ENCODE data around the gene SURF1. TPM values are rescaled to one million over a fixed set of nuclear protein-coding genes. Genes with fewer than 3 reads are reported as not detected.

Gene SURF1
- total RNA-seq, 4 donors from 2014 or later = 50.4 to 86.4 (median 69.2) TPM

- no peaks in the 10 kb centered on the region for H3K9me3 ChIP-seq
- peaks cover 0 to 45% (median 2%) of the 10 kb centered on the region in 4 donors for H3K27me3 ChIP-seq
- H3K4me3 ChIP-seq = no peak overlapping the region
- no peak for DNase-seq (ENCODE audit: extremely low spot score)
- TF ChIP-seq POLR2A (IDR thresholded peaks at IDR 0.05; ENCODE audit: low read depth) = no peak
- TF ChIP-seq EP300 (IDR thresholded peaks at IDR 0.05) = no peak
- no peak for TF ChIP-seq CTCF (IDR thresholded peaks at IDR 0.05)
- no peak for TF ChIP-seq POLR2AphosphoS5 (IDR thresholded peaks at IDR 0.05)
- intact Hi-C loops (cut with DNase I) = no loop called here
- H3K27ac ChIP-seq (replicated peaks in 1 of 4) = no peak overlapping the region
- H3K4me1 ChIP-seq = no peaks in the 10 kb centered on the region
- 71% methylated on average over 16 of the region's 16 CpGs for WGBS
- H3K36me3 ChIP-seq = no peaks in the 10 kb centered on the region
Observed at GRCh38 chr9:133307301-133307700, 49.0 kb downstream of the SURF1 start.

DNA sequence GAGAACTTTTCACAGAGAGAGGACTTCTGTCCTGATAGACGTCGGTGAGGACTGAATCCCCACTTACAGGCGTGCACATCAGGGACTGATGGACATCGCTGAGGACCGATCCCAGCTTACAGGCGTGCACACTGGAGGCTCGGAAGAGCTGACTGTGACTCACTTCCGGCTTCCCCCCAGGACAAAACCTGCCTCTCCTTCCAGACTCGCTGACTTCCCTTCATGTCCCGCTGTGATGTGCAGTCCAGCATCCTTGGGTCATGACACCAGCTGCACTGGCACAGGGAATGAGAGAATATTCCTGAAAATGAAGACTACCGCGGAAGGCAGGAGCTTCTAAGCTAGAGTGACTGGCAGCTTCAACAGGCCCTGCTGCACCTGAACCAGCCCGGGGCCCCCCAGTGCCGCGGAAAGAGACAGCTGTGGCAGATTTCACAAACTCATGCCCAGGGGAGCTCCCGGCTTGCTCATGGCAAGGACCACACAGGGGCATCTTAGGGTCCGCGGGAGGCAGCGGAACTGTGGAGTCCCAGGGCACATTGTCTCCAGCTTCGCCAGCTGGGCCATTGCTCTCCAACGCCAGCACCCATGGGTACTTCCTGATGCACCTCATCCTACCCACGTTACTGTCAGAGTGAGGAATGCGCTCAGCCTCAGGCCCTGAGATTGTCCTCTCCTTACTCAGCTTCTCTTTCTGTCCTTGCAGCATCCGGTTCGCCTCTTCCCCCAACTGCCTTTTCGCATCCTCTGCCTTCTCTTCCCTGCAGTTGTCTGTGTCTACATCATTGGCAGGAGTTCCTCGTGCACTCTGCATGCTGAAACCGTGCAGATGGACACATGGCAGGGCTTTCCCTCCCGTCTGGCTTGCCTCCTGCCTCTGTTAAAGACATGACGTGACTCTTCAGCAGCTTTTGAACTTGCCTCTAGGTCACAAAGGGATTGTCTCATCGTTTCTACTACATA, 49.8 kb downstream of the SURF1 start:
- no peak for DNase-seq (ENCODE audit: extremely low spot score)
- no peak for TF ChIP-seq EP300 (IDR thresholded peaks at IDR 0.05)
- Histone ChIP-seq H3K9me3 (no peaks in the 10 kb centered on the region), H3K4me1 (no peaks in the 10 kb centered on the region), H3K36me3 (no peaks in the 10 kb centered on the region), H3K27ac (replicated peaks in 1 of 4) (no peak overlapping the region), H3K27me3 (peaks cover 0 to 49% (median 2%) of the 10 kb centered on the region in 4 donors), H3K4me3 (no peak overlapping the region)
- WGBS = 66% methylated on average over 29 of the region's 31 CpGs
- intact Hi-C loops (cut with DNase I) = no loop called here

DNA sequence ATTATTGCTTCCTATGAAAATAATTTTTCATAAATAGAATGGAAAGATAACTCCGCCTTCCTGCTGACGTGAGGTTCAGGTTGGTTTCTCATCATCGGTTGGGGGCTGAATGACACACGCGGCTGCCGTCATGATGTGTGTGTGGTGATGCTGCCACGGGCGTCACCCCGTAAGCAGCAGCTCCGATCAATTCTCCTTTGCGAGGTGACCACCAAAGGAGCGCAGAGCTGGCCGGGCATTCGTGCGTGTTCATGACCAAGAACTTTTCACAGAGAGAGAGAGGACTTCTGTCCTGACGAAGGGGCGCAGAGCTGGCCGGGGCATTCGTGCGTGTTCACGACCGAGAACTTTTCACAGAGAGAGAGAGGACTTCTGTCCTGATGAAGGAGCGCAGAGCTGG, 50.6 kb downstream of the SURF1 start:
- Histone ChIP-seq H3K4me3 (no peak overlapping the region), H3K4me1 (no peaks in the 10 kb centered on the region), H3K36me3 (no peaks in the 10 kb centered on the region), H3K9me3 (no peaks in the 10 kb centered on the region), H3K27me3 (peaks cover 0 to 49% (median 2%) of the 10 kb centered on the region in 4 donors), H3K27ac (replicated peaks in 1 of 4) (no peak overlapping the region)
- intact Hi-C loops (cut with DNase I) = no loop called here
- DNase-seq (ENCODE audit: extremely low spot score) = no peak
- WGBS = 86% methylated on average over 14 of the region's 23 CpGs
- TF ChIP-seq POLR2A (IDR thresholded peaks at IDR 0.05; ENCODE audit: low read depth) = no peak
- TF ChIP-seq CTCF (IDR thresholded peaks at IDR 0.05) = no peak
- no peak for TF ChIP-seq POLR2AphosphoS5 (IDR thresholded peaks at IDR 0.05)

DNA sequence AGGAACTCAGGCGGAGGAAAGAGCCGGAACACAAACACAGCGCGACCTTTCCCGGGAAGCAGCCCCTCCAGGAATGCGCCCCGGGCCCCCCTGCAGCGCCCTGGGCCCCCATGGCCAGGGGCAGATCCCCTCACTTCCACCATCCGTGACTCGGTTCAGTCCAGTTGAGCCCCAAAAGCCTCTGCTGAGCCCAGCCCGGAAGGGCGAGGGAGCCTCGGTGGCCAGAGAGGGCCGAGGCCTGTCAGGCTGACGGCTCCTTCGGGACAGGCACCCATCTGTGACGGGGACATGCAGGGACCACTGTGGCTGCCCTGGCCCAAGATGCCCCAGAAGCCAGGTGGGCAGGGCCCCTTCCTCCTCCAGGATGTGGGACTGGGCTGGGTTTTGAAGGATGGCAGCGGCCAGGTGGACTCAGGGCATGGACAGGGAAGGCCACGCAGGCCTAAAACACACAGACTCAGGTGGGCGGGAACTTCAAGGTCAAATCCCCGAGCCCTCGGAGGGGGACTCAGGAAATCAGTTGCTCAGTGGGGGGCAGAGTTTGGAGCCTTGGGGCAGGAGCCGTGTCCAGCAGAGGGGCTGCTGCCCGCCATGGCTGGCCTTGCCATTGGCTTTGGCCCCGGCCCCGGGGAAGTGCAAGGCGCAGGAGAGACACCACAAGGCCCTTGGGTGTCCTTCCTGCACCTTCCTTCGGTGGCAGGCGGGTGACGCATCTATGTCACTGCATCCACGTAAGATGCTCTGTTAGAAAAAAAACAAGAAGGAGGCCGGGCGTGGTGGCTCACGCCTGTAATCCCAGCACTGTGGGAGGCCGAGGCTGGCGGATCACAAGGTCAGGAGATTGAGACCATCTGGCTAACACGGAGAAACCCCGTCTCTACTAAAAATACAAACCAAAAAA, 51.6 kb downstream of the SURF1 start:
- 87% methylated on average over 35 of the region's 38 CpGs for WGBS
- intact Hi-C loops (cut with DNase I) = no loop called here
- DNase-seq (ENCODE audit: extremely low spot score) = no peak

More for the DNA sequence above, 51.6 kb downstream of the SURF1 start:
- no peak for TF ChIP-seq EP300 (IDR thresholded peaks at IDR 0.05)
- TF ChIP-seq POLR2A (IDR thresholded peaks at IDR 0.05; ENCODE audit: low read depth) = no peak
- no peak for TF ChIP-seq CTCF (IDR thresholded peaks at IDR 0.05)
- TF ChIP-seq POLR2AphosphoS5 (IDR thresholded peaks at IDR 0.05) = no peak
- no peaks in the 10 kb centered on the region for H3K36me3 ChIP-seq
- peaks cover 0 to 44% (median 2%) of the 10 kb centered on the region in 4 donors for H3K27me3 ChIP-seq
- no peak overlapping the region for H3K27ac ChIP-seq (replicated peaks in 1 of 4)
- no peaks in the 10 kb centered on the region for H3K4me1 ChIP-seq
- H3K9me3 ChIP-seq = no peaks in the 10 kb centered on the region
- H3K4me3 ChIP-seq = no peak overlapping the region

All from esophagus muscularis mucosa (tissue), 4 donors.